Keratinocyte (primary cell): ENCODE data around the gene FGD2. TPM values are rescaled to one million over a fixed set of nuclear protein-coding genes. Genes with fewer than 3 reads are reported as not detected.
"Not testable (repeated sequence)": the region's sequence is repeated elsewhere in the genome, so short reads cannot be mapped to it uniquely, and the experiment has no call there.

ENCODE experiments used
- DNase-seq: peaks from one replicate; pipeline ENCODE4 v3.0.0-alpha.2; 2011; ENCODE audit warnings: low read depth, missing footprints, low spot score
- FAIRE-seq: peaks from 2 replicates; lab custom pipeline; 2011; peaks lifted over from hg19 to GRCh38; lab: Jason Lieb, UNC
- H2AFZ ChIP-seq: 2 replicates; pipeline ENCODE4 v1.6.0; 2012; ENCODE audit warnings: low read length, control low read depth, inconsistent platforms; ENCODE audit not compliant: control insufficient read depth
- H3K27ac ChIP-seq: 2 replicates; pipeline ENCODE4 v1.5.1; 2011; ENCODE audit warnings: low read length; ENCODE audit not compliant: control insufficient read depth, insufficient read depth
- H3K27me3 ChIP-seq: 3 replicates; pipeline ENCODE4 v1.6.0; 2011; ENCODE audit warnings: low read length; ENCODE audit not compliant: control insufficient read depth, insufficient read depth; ENCODE audit errors: extremely low read depth
- H3K36me3 ChIP-seq, 2 experiments: 2 replicates in 1 of 2; 3 replicates in 1 of 2; pipeline ENCODE4 v1.5.1; 2011; ENCODE audit warnings: low read length in 2 of 2, mild to moderate bottlenecking in 1 of 2; ENCODE audit not compliant: control insufficient read depth in 2 of 2, insufficient read depth in 2 of 2; ENCODE audit errors: extremely low read depth in 1 of 2
- H3K4me1 ChIP-seq: 3 replicates; pipeline ENCODE4 v1.5.1; 2011; ENCODE audit warnings: low read length; ENCODE audit not compliant: control insufficient read depth, insufficient read depth; ENCODE audit errors: extremely low read depth
- H3K4me2 ChIP-seq: 3 replicates; pipeline ENCODE4 v1.6.0; 2011; ENCODE audit warnings: low read depth, low read length; ENCODE audit not compliant: control insufficient read depth, insufficient read depth; ENCODE audit errors: extremely low read depth
- H3K4me3 ChIP-seq, 3 experiments: fragments of 200-600 bp in 1 of 3; sonication (generic) in 1 of 3; 2 replicates in 2 of 3; 3 replicates in 1 of 3; pipeline ENCODE4 v1.5.1; 2011 to 2016; ENCODE audit warnings: low read length in 3 of 3, mild to moderate bottlenecking in 3 of 3, control low read depth in 2 of 3, inconsistent platforms in 1 of 3, low read depth in 1 of 3, mixed read lengths in 1 of 3, mixed run types in 1 of 3, moderate library complexity in 1 of 3; ENCODE audit not compliant: control insufficient read depth in 2 of 3, insufficient read depth in 2 of 3; ENCODE audit errors: extremely low read depth in 1 of 3
- H3K79me2 ChIP-seq: 2 replicates; pipeline ENCODE4 v1.6.0; 2012; ENCODE audit warnings: low read length; ENCODE audit not compliant: control insufficient read depth, insufficient read depth
- H3K9ac ChIP-seq: 3 replicates; pipeline ENCODE4 v1.6.0; 2011; ENCODE audit warnings: low read length; ENCODE audit not compliant: control insufficient read depth, insufficient read depth; ENCODE audit errors: extremely low read depth
- H3K9me1 ChIP-seq: 3 replicates; pipeline ENCODE4 v1.6.0; 2011; ENCODE audit warnings: low read length; ENCODE audit not compliant: control insufficient read depth, insufficient read depth; ENCODE audit errors: extremely low read depth
- H3K9me3 ChIP-seq: 2 replicates; pipeline ENCODE4 v1.5.1; 2012; ENCODE audit warnings: low read depth, low read length; ENCODE audit not compliant: control insufficient read depth
- H4K20me1 ChIP-seq: 3 replicates; pipeline ENCODE4 v1.6.0; 2011; ENCODE audit warnings: low read length; ENCODE audit not compliant: control insufficient read depth, insufficient read depth; ENCODE audit errors: extremely low read depth
- CTCF ChIP-seq, 3 experiments: IDR thresholded peaks in 1 of 3; conservative IDR thresholded peaks in 1 of 3; optimal IDR thresholded peaks in 1 of 3; 2 replicates in 2 of 3; 3 replicates in 1 of 3; pipeline versions ENCODE3 to v1.5.1; 2011; ENCODE audit warnings: low read length in 3 of 3, mild to moderate bottlenecking in 3 of 3, moderate library complexity in 2 of 3, control low read depth in 1 of 3, inconsistent platforms in 1 of 3; ENCODE audit not compliant: insufficient read depth in 2 of 3; ENCODE audit errors: extremely low read depth in 1 of 3
- EZH2 ChIP-seq: IDR thresholded peaks from one replicate; pipeline ENCODE4 v1.6.1; 2012; ENCODE audit warnings: inconsistent platforms, mild to moderate bottlenecking, low read length, moderate library complexity
- dilution Hi-C: fragments of 300-500 bp; cut with MboI; formaldehyde crosslinking; loops from one replicate; pipeline ENCODE4 v1.7.0; 2020; ENCODE audit warnings: low sequenced_read_pairs; ENCODE audit not compliant: extremely low pct_ligation_motif_present
- polyA plus RNA-seq, 5 experiments: library from polyadenylated mRNA; depleted of rRNA in 3 of 5; stranded (reverse) in 3 of 5; stranded (forward) in 1 of 5; unstranded in 1 of 5; fragments of >200 nt; gene quantifications; 1 replicate in 1 of 5; 2 replicates in 3 of 5; 3 replicates in 1 of 5; pipeline versions ENCODE4 v1.2.1 to v1.2.3, GENCODE V29; 2011 to 2012; ENCODE audit warnings: missing spikeins in 2 of 5, low read depth in 1 of 5, low replicate concordance in 1 of 5

Gene FGD2
- polyA plus RNA-seq, 1 donor (not counting 4 experiments of a cell fraction or from before 2014, with no cell fraction given) = 0.03 TPM

GRCh38 chr6:37041521-37041920, 36.1 kb downstream of the FGD2 start:
- FAIRE-seq = no peak

GRCh38 chr6:37042150-37042549, 36.7 kb downstream of the FGD2 start:
- H3K27me3 ChIP-seq = no peaks in the 10 kb centered on the region
- peaks cover 5% of the 10 kb centered on the region for H3K4me1 ChIP-seq
- no peaks in the 10 kb centered on the region for H3K9me3 ChIP-seq
- FAIRE-seq (no peak), DNase-seq (no peak)
- TF ChIP-seq CTCF (optimal IDR thresholded peaks at IDR 0.05 in 1 of 3, IDR thresholded peaks at IDR 0.05 in 1 of 3, conservative IDR thresholded peaks at IDR 0.05 in 1 of 3; ENCODE audit: extremely low read depth in 1 of 3, insufficient read depth in 2 of 3, low read length in 3 of 3) = no peak
- TF ChIP-seq EZH2 = no peak
- no peak overlapping the region for H3K9ac ChIP-seq
- dilution Hi-C loops = no loop called here
- H3K27ac ChIP-seq = no peak overlapping the region
- no peak overlapping the region for H3K4me3 ChIP-seq
- H3K36me3 ChIP-seq = no peaks in the 10 kb centered on the region
- no peaks in the 10 kb centered on the region for H3K9me1 ChIP-seq
- H2AFZ ChIP-seq = no peak overlapping the region
- H4K20me1 ChIP-seq = no peaks in the 10 kb centered on the region
- no peaks in the 10 kb centered on the region for H3K79me2 ChIP-seq
- H3K4me2 ChIP-seq = no peak overlapping the region

More at GRCh38 chr6:37041521-37041920, 36.1 kb downstream of the FGD2 start:
- Histone ChIP-seq H3K27ac (no peak overlapping the region), H3K9me3 (no peaks in the 10 kb centered on the region), H3K4me1 (peaks cover 5% of the 10 kb centered on the region), H3K36me3 (no peaks in the 10 kb centered on the region), H3K27me3 (no peaks in the 10 kb centered on the region), H3K9ac (no peak overlapping the region), H4K20me1 (no peaks in the 10 kb centered on the region), H2AFZ (no peak overlapping the region), H3K9me1 (no peaks in the 10 kb centered on the region), H3K4me3 (no peak overlapping the region), H3K79me2 (no peaks in the 10 kb centered on the region), H3K4me2 (no peak overlapping the region)
- no peak for TF ChIP-seq CTCF (optimal IDR thresholded peaks at IDR 0.05 in 1 of 3, IDR thresholded peaks at IDR 0.05 in 1 of 3, conservative IDR thresholded peaks at IDR 0.05 in 1 of 3; ENCODE audit: extremely low read depth in 1 of 3, insufficient read depth in 2 of 3, low read length in 3 of 3)
- no peak for TF ChIP-seq EZH2
- DNase-seq = no peak
- dilution Hi-C loops = no loop called here

- H3K27ac ChIP-seq, H3K9me1 ChIP-seq, H3K4me2 ChIP-seq, H3K9ac ChIP-seq, H3K36me3 ChIP-seq, H3K9me3 ChIP-seq, H3K4me1 ChIP-seq, H4K20me1 ChIP-seq, H3K4me3 ChIP-seq, FAIRE-seq, H2AFZ ChIP-seq, DNase-seq, dilution Hi-C loops, H3K27me3 ChIP-seq, H3K79me2 ChIP-seq: not testable (repeated sequence)
Measured at GRCh38 chr6:37043091-37043490, 37.6 kb downstream of the FGD2 start.
